Measurements from ENCODE around the gene SND1.
"Not testable (repeated sequence)": the region's sequence is repeated elsewhere in the genome, so short reads cannot be mapped to it uniquely, and the experiment has no call there.

The SND1 gene

GRCh38 chr7:127900732-127901685, 249.0 kb downstream of the SND1 start:
- no peak for DNase-seq (ENCODE audit: extremely low read depth in 1 of 2, low read depth in 1 of 2)

DNA sequence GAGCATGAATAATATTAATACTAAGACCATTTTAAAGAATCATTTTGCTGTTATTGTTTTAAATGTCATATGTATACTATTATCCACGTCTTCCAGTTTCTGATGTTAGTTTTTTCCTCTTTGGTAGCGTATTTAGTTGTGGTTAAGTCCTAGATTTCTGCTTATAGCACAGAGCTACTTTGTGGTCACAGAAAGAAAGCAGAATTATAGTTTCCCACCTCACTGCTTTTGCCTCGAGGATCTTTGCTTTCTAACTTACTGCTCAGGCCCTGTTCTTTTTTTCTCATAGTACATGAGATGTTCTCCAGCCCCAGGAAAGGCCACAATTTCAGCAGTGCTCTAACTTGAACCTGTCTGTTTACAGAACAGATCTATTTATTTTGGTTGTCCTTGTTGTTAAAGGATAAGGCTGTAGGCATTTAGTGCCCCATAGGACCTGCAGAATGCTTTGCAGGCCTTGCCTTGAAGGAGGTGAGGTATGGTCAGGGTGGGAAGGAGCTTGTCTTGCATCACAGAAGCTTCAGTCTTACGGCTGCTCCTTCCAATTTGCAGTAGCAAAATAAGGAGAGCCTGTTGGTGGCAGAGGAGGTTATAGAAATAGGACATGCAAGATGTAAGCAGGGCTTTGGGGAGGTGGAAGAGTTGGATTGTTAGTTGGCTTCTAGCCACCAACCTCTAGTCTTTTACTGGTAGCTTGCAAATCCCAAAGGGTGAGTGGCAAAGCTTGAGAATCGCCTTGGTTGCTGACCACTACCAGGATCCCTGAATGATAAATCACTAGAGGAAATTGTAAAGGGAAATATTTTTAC, 250.1 kb downstream of the SND1 start:
- DNase-seq (ENCODE audit: extremely low read depth in 1 of 2, low read depth in 1 of 2) = no peak

GRCh38 chr7:127902753-127903152, 250.8 kb downstream of the SND1 start:
- not testable (repeated sequence) for DNase-seq (ENCODE audit: extremely low read depth in 1 of 2, low read depth in 1 of 2)

GRCh38 chr7:127903892-127904669, 252.1 kb downstream of the SND1 start:
- DNase-seq (ENCODE audit: extremely low read depth in 1 of 2, low read depth in 1 of 2) = no peak

DNA sequence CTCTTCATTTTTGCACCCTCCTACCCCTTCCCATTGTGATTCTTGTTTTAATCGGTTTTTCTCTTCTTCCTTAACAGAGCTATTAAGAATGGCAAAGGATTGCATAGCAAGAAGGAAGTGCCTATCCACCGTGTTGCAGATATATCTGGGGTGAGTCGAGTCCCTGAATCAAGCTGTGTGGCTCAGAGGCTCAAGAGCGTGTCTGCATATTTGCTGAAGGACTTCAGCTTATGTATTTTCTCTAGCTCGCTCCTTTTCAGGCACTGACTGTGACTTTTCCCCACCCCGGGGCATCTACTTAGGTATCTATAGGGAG, 252.6 kb downstream of the SND1 start:
- DNase-seq (ENCODE audit: extremely low read depth in 1 of 2, low read depth in 1 of 2) = no peak

DNA sequence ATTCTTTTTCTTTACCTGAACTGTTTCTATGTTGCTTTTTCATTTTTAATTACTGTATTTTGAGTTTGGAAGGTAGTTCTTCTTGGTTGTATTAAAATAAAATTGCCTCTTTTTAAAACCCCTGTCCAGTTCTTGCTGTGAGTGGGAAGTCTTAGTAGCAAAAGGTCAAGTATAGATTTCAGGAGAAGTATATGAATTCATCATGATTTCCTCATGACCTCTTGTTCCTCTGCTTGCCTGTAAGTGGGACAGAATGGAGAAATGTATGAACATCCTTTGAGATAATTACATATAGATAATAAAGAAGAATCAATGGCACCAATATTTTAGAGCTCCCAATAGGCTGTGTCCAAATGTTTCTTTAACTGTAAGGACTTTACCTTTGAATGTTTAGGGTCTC, 253.0 kb downstream of the SND1 start:
- DNase-seq (ENCODE audit: extremely low read depth in 1 of 2, low read depth in 1 of 2) = no peak

DNA sequence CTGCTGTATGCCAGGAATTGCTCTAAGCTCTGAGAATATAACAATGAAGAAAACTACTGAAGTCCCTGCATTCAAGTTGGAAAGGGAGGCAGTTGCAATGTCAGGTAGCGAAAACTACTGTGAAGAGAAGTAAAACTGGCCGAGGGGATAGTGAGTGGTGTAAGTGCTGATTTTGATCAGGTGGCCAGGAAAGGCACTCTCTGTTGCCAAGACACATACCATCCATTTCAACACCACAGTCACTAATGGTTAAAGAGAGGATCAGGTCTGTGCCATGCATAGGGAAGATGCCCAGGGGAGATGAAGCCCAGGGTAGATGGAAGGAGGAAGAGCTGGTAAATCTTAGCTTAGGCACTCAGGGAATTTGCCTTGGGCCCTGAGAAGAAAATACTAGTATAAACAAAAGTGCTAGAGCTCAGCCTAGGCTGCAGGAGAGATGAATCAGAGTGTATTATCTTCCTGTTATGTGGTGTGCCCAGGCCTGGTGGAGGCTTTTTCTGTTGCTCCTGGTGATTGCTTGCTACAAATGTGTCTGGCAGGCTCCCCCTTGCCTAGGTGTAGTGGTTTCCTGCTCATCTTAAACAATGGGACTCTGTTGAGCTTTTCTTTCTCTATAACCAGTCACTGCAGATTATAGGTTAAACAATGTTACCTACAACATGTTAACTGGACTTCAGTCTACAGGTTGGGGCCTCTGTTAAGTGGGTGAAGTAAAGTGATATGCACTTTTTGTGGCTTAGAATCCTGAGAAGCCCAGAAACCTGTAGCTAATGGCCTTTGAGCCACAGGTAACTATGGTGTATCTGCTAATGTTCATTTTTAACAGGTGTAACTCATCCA, 253.7 kb downstream of the SND1 start:
- DNase-seq (ENCODE audit: extremely low read depth in 1 of 2, low read depth in 1 of 2) = no peak

DNA sequence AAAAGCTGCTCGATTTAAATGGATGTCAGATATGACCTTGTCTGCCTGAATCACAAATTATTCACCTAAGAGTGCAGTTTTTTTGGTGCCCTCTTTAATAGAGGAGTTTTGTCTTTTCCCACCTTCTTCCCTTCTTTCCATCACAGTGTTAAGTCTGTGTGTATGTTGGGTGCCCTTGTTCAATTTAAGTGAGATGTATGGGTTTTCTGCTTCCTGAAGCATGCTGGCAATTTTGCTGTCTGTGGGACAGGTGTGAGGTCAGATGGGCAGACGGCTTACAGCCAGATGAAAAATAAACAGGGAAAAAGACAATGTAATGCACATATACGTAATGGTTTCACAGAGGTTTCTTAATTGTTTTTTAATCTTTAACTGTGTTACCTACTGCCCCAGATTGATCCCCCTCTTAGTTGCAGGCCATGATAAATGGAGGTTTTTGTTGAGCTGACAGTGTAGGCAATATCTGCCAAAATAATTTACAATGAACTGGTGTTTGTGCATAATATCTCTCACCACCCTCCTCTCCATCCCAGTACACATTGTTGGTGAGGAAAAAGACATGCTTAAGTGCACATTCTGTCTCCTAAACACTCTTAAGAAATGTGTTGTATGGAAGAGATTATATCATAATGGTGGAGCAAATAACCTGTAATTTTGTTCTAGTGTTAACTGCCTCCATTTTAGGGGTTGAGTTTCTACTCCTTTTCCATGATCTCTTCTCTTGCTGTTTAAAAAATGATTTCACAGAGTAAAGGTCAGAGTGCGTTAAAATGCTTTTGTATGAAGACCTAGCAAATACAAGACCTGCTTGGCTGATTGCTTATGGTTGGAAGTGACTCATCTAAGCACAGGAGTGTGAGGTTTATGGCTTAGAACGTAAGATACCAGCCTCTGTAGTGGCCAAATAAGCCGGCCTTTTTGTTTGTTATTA, 255.4 kb downstream of the SND1 start:
- no peak for DNase-seq (ENCODE audit: extremely low read depth in 1 of 2, low read depth in 1 of 2)

DNA sequence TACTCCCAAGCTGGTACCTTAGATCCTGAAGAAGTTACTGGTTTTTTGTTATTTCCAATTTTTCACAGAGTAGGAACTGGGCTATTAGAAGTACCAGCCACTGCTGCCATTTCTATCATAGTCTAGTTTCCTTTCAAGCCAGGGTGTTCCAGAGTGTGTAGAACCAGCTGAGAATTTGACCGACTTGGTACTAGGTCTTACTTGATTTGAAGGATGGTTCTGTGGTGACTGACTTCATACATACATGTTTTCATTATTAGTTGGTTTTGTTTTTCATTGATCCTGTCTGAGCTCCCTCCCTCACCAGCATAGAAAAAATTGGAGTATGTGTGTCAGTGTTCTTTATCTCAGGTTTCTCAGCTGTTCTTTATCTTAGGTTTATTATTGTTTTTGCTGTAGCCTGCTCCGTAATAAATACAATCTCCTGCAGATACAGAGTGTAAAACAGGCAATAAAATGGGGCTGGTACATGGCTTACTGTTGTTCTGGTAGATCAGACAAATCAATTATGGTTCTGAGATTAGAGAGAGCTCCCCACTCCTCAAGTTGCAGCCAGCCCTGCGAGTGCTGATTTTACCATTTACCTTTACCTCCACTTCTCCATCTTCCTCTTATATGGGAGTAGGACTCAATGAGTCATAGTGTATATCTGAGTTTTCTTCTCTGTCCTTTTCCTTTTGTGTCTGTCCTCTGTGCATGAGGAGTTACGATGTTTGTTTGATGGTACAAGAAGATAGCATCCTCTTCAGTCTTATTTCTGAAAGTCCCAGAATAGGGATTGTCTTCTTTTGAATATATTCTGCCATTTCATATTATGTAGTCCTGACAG, 256.6 kb downstream of the SND1 start:
- DNase-seq (ENCODE audit: extremely low read depth in 1 of 2, low read depth in 1 of 2) = no peak

- no peak for DNase-seq (ENCODE audit: extremely low read depth in 1 of 2, low read depth in 1 of 2)
These were observed 257.6 kb downstream of the SND1 start for GRCh38 chr7:127909424-127910152.

DNA sequence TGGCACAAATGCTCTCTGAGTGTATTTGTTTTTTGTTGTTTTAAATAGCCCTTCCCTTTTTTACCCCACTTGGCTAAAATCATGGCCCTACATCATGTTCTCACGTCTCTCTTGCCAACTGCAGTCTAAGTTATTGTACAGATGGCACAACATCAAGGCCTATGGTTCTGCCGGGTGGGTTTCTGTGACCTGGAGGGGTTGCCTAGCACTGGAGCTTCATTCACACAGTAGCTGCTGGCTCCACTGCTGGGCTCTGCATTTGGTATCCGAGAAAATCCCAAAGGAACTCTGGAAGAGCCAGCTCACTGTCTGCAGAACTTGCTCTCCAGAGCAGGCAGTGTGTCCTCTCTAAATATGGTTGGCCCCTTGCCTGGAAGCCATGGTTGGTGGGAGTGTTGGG, 258.7 kb downstream of the SND1 start:
- DNase-seq (ENCODE audit: extremely low read depth in 1 of 2, low read depth in 1 of 2) = no peak

GRCh38 chr7:127911968-127912511, 260.0 kb downstream of the SND1 start:
- no peak for DNase-seq (ENCODE audit: extremely low read depth in 1 of 2, low read depth in 1 of 2)

DNA sequence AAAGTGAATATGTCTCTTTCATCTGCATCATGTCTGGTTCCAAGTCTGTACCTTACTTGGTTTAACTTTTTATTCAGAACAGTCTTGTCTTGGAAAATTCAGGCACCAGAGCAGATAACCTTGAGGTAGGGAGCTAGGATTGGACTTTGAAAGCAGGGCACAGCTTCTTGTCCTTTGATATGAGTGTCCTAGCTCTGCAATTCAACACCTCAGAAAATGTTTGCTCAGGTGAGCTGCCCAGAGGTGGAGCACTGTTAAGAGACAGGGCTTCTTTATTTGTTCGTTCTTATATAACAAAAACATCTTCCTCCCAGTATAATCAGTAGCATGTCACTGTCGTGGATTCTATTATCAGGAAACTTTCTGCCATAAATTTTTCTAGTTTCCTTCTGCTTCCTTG, 260.9 kb downstream of the SND1 start:
- no peak for DNase-seq (ENCODE audit: extremely low read depth in 1 of 2, low read depth in 1 of 2)

GRCh38 chr7:127913686-127914085, 261.7 kb downstream of the SND1 start:
- DNase-seq (ENCODE audit: extremely low read depth in 1 of 2, low read depth in 1 of 2) = no peak

- no peak for DNase-seq (ENCODE audit: extremely low read depth in 1 of 2, low read depth in 1 of 2)
These were observed 262.7 kb downstream of the SND1 start for GRCh38 chr7:127914693-127915092.

DNA sequence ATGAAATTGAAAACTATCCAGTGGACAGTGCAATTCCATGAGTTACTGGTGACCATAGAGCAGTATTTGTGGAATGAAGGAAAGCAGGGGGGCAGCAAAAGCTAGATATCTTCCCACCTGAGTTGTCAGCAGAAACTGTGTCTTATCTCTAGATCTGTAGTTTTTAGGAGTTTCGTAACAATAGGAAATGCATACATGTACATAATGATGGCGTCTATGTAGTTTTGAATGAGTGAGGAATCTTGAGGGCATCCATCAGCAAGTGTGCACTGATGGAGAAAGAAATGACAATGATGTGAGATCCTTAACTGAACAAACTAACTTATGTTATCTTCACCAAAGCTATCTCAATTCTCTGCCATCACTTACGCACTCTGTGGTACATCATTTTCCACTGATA, 264.7 kb downstream of the SND1 start:
- DNase-seq (ENCODE audit: extremely low read depth in 1 of 2, low read depth in 1 of 2) = no peak

DNA sequence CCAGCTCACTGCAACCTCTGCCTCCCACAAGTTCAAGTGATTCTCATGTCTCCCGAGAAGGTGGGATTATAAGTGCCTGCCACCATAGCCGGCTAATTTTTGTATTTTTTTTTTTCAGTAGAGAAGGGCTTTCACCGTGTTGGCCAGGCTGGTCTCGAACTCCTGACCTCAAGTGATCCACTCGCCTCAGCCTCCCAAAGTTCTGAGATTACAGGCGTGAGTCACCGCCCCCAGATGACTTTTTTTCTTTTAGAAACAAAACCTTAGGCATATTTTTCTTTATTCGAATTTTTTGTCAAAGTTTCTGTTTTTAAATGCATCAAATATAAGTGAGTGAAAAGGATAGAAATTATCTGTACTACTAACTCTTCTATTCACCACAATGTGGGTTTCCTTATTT, 266.1 kb downstream of the SND1 start:
- no peak for DNase-seq (ENCODE audit: extremely low read depth in 1 of 2, low read depth in 1 of 2)

Data from stimulated activated CD8-positive, alpha-beta memory T cell treated with anti-CD3 and anti-CD28 coated beads, Interleukin-7, amount 100 ng/mL, for 48 hours (primary cell).